AG04450 (cell line): ENCODE data around the gene PIK3R3. TPM values are rescaled to one million over a fixed set of nuclear protein-coding genes. Genes with fewer than 3 reads are reported as not detected.

Experiments used
- CTCF ChIA-PET: fragments of 300-600, 350-600 bp; formaldehyde crosslinking; extraction: SDS; loops from one replicate; lab custom pipeline; 2022; ENCODE audit warnings: antibody characterized with exemption, inconsistent platforms; lab: Charles Lee
- POLR2A ChIA-PET: fragments of 350-600 bp; formaldehyde crosslinking; extraction: SDS; loops from one replicate; lab custom pipeline; 2021; ENCODE audit warnings: antibody characterized with exemption, inconsistent platforms; lab: Yijun Ruan, JAX
- DNase-seq: peaks from one replicate; pipeline ENCODE4 v3.0.0-alpha.2; 2011; ENCODE audit warnings: low read depth, low spot score
- H3K27ac ChIP-seq: one replicate; pipeline ENCODE4 v1.5.1; 2012; ENCODE audit warnings: low read depth, low read length, control low read depth
- H3K27me3 ChIP-seq: one replicate; pipeline ENCODE4 v1.6.0; 2012; ENCODE audit warnings: low read length; ENCODE audit not compliant: control insufficient read depth, insufficient read depth
- H3K4me3 ChIP-seq: 2 replicates; pipeline ENCODE4 v1.5.1; 2011; ENCODE audit warnings: mild to moderate bottlenecking, low read depth, low read length, control low read depth
- H3K9me3 ChIP-seq: 2 replicates; pipeline ENCODE4 v1.5.1; 2012; ENCODE audit warnings: low read length; ENCODE audit not compliant: control insufficient read depth, insufficient read depth
- CTCF ChIP-seq: IDR thresholded peaks from 2 replicates; pipeline ENCODE4 v1.5.1; 2011; ENCODE audit warnings: low read depth, low read length, control low read depth, inconsistent platforms
- polyA plus RNA-seq: library from polyadenylated mRNA; depleted of rRNA; stranded (reverse); fragments of >200 nt; gene quantifications from 2 replicates; pipeline ENCODE4 v1.2.3, GENCODE V29; 2011

Gene PIK3R3
- polyA plus RNA-seq, 1 experiment: 14.5 TPM

- DNase-seq: no peak
- TF ChIP-seq CTCF: no peak
- Histone ChIP-seq H3K4me3 (no peak overlapping the region), H3K27me3 (no peaks in the 10 kb centered on the region), H3K27ac (no peak overlapping the region), H3K9me3 (no peaks in the 10 kb centered on the region)
- POLR2A ChIA-PET: no interaction called here
- CTCF ChIA-PET: interaction anchor here (0.7 kb wide), 1 partner anchor 12 kb away, joined by 3 read pairs; no protein-coding TSS in a partner anchor
Observed at GRCh38 chr1:46083579-46083978, 48.9 kb downstream of the PIK3R3 start.

GRCh38 chr1:46081619-46082018 lies 50.8 kb downstream of the PIK3R3 start:
- no peak overlapping the region for H3K27ac ChIP-seq
- no peak for DNase-seq
- no peak overlapping the region for H3K4me3 ChIP-seq
- CTCF ChIA-PET: no interaction called here
- H3K9me3 ChIP-seq: no peaks in the 10 kb centered on the region
- POLR2A ChIA-PET: no interaction called here
- no peaks in the 10 kb centered on the region for H3K27me3 ChIP-seq
- no peak for TF ChIP-seq CTCF

GRCh38 chr1:46081206-46081605 lies 51.2 kb downstream of the PIK3R3 start:
- Histone ChIP-seq H3K27me3 (no peaks in the 10 kb centered on the region), H3K4me3 (no peak overlapping the region), H3K9me3 (no peaks in the 10 kb centered on the region), H3K27ac (no peak overlapping the region)
- POLR2A ChIA-PET: no interaction called here
- DNase-seq: no peak
- no peak for TF ChIP-seq CTCF
- CTCF ChIA-PET: no interaction called here

- Histone ChIP-seq H3K27me3 (no peaks in the 10 kb centered on the region), H3K9me3 (no peaks in the 10 kb centered on the region), H3K4me3 (no peak overlapping the region), H3K27ac (no peak overlapping the region)
- DNase-seq: no peak
- no peak for TF ChIP-seq CTCF
- POLR2A ChIA-PET: no interaction called here
- CTCF ChIA-PET: interaction anchor here (1.0 kb wide), 1 partner anchor 9 kb away, joined by 4 read pairs; no protein-coding TSS in a partner anchor
Observed at GRCh38 chr1:46080257-46080656, 52.2 kb downstream of the PIK3R3 start.

- H3K27ac ChIP-seq: no peak overlapping the region
- TF ChIP-seq CTCF: no peak
- ChIA-PET CTCF (no interaction called here), POLR2A (no interaction called here)
- no peaks in the 10 kb centered on the region for H3K9me3 ChIP-seq
- DNase-seq: no peak
- H3K27me3 ChIP-seq: no peaks in the 10 kb centered on the region
- no peak overlapping the region for H3K4me3 ChIP-seq
Observed at GRCh38 chr1:46077644-46078043, 54.8 kb downstream of the PIK3R3 start.
